PC-9 (cell line): ENCODE measurements around the gene KCNK13.

Experiments used
- CTCF ChIP-seq: fragments of 200-600 bp; sonication (generic); conservative IDR thresholded peaks from 2 replicates; pipeline ENCODE4 v1.6.1; 2017; ENCODE audit warnings: mixed run types, antibody characterized with exemption, mild to moderate bottlenecking, moderate library complexity
- EZH2 ChIP-seq: fragments of 200-600 bp; sonication (generic); IDR thresholded peaks from 2 replicates; pipeline ENCODE4 v1.8.0; 2017; ENCODE audit warnings: antibody characterized with exemption, low read depth

DNA sequence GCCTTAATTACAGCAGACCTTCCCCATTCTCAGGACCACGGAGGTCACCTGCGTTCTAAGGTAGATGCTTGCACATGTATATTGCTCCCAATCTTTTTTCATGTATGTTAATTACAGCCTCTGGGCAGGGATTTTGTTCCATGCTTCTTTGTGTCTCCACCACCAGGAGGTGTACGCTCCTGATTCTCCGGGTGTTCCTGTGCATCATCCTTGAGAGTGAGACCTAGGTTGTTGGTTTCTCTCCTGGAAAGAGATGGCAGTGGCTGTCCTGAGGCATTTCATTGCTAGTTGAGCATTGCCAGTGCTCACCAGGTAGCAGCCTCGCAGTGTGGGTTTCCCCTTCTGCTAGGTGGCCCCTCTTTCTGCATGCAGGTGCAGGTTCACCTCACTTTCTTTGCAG is 52.8 kb downstream of the KCNK13 start:
- no peak for TF ChIP-seq CTCF
- TF ChIP-seq EZH2: no peak
